T-helper 22 cell (primary cell): ENCODE measurements around the gene PCDHGB2.
"Not testable (repeated sequence)": the region's sequence is repeated elsewhere in the genome, so short reads cannot be mapped to it uniquely, and the experiment has no call there.

Experiments used
- DNase-seq: peaks from one replicate; pipeline ENCODE4 v3.0.0-alpha.2; 2020; ENCODE audit warnings: low read depth

The PCDHGB2 gene

GRCh38 chr5:141384471-141385267 is 24.9 kb downstream of the PCDHGB2 start:
- no peak for DNase-seq

DNA sequence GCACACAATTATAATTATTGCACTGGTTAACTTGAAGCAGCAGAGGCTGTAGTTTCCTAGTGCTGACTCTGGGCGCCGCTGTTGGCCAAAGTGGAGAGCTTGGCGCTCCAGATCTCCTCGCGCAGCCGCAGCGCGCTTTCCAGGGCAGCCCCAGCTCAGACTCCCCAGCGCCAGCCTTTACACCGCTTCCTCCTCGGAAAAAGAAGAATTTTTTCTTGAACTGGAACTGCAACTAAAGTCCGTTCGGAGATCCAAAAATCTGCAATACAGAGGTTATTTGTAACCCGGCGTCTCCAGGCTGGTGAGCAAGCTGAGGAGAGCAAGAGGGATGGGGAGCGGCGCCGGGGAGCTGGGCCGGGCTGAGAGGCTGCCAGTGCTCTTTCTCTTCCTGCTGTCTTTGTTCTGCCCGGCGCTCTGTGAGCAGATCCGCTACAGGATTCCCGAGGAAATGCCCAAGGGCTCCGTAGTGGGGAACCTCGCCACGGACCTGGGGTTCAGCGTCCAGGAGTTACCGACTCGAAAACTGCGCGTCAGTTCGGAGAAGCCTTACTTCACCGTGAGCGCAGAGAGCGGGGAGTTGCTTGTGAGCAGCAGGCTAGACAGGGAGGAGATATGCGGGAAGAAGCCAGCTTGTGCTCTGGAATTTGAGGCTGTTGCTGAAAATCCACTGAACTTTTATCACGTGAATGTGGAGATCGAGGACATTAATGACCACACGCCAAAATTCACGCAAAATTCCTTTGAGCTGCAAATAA is 27.9 kb downstream of the PCDHGB2 start, which contains the start of gene PCDHGB4:
Gene PCDHGB4 (plus strand): TSS at position 142 of the 755 bp plus-strand sequence. CDS start 187 bp downstream, at position 329.
- not testable (repeated sequence) for DNase-seq

DNA sequence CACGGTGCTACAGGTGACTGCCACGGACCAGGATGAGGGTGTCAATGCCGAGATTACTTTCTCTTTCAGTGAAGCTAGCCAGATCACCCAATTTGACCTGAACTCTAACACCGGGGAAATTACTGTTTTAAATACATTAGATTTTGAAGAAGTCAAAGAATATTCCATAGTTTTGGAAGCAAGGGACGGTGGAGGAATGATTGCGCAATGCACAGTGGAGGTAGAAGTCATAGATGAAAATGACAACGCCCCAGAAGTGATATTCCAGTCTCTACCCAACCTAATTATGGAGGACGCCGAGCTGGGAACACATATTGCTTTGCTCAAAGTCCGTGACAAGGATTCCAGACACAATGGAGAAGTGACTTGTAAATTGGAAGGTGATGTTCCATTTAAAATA is 28.9 kb downstream of the PCDHGB2 start:
- DNase-seq = no peak

- DNase-seq = no peak
Observed at GRCh38 chr5:141389153-141390042, 29.6 kb downstream of the PCDHGB2 start.

DNA sequence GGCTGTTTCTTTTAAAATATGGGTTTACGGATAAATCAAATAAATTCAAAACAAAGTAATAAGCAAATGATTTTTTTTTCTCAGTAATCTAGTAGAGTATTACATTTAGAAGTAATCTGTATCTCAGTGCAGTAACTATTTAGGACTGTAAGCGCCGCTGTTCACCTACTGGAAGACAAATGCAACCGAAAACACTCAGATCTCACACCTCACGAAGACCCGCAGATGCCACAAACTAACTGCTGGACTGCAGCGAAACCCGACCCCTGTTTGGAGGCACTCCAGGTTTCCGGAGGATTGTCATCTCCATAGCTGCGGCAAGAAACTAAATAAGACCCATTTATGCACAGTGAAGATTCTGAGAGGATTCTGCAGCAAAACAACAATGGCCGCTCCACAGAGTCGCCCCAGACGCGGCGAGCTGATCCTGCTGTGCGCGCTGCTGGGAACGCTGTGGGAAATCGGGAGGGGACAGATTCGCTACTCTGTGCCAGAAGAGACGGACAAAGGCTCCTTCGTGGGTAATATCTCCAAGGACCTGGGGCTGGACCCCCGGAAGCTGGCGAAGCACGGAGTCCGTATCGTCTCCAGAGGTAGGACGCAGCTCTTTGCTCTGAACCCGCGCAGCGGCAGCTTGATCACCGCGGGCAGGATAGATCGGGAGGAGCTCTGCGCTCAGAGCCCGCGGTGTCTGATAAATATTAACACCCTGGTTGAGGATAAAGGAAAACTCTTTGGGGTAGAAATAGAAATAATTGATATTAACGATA is 32.8 kb downstream of the PCDHGB2 start, which contains the start of gene PCDHGA8:
Gene PCDHGA8 (plus strand): TSS at position 205 of the 770 bp plus-strand sequence. CDS start 181 bp downstream, at position 386.
- DNase-seq = no peak

DNA sequence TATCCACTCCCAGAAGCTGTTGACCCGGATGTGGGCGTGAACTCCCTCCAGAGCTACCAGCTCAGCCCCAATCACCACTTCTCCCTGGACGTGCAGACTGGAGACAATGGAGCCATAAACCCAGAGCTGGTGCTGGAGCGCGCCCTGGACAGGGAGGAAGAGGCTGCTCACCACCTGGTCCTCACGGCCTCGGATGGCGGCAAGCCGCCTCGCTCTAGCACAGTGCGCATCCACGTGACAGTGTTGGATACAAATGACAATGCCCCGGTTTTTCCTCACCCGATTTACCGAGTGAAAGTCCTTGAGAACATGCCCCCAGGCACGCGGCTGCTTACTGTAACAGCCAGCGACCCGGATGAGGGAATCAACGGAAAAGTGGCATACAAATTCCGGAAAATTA is 33.5 kb downstream of the PCDHGB2 start:
- no peak for DNase-seq

- DNase-seq = not testable (repeated sequence)
Observed at GRCh38 chr5:141394401-141395187, 34.8 kb downstream of the PCDHGB2 start.

- not testable (repeated sequence) for DNase-seq
Observed at GRCh38 chr5:141397756-141398551, 38.2 kb downstream of the PCDHGB2 start, which contains the start of gene PCDHGB5. TSS of gene PCDHGB5 (plus strand) at chr5:141397947. CDS start at chr5:141398128, 181 bp downstream.

DNA sequence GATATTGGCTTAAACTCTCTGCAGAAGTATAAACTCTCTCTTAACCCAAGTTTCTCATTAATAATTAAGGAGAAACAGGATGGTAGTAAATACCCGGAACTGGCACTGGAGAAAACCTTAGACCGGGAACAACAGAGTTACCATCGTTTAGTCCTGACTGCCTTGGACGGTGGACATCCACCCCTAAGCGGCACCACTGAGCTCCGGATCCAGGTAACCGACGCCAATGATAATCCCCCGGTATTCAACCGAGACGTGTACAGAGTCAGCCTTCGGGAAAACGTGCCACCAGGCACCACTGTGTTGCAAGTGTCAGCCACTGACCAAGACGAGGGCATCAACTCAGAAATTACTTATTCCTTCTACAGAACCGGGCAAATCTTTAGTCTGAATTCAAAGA is 38.8 kb downstream of the PCDHGB2 start:
- no peak for DNase-seq

DNA sequence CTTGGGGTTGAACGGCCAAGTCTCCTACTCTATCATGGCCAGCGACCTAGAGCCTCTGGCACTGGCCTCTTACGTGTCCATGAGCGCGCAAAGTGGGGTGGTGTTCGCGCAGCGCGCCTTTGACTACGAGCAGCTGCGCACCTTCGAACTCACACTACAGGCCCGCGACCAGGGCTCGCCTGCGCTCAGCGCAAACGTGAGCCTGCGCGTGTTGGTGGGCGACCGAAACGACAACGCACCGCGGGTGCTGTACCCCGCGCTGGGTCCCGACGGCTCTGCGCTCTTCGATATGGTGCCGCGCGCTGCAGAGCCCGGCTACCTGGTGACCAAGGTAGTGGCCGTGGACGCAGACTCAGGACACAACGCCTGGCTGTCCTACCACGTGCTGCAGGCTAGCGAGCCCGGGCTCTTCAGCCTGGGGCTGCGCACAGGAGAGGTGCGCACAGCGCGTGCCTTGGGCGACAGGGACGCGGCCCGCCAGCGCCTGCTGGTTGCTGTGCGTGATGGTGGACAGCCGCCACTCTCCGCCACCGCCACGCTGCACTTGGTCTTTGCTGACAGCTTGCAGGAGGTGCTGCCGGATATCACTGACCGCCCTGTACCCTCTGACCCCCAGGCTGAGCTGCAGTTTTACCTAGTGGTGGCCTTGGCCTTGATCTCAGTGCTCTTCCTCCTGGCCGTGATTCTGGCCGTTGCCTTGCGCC is 39.9 kb downstream of the PCDHGB2 start:
- DNase-seq = no peak

DNA sequence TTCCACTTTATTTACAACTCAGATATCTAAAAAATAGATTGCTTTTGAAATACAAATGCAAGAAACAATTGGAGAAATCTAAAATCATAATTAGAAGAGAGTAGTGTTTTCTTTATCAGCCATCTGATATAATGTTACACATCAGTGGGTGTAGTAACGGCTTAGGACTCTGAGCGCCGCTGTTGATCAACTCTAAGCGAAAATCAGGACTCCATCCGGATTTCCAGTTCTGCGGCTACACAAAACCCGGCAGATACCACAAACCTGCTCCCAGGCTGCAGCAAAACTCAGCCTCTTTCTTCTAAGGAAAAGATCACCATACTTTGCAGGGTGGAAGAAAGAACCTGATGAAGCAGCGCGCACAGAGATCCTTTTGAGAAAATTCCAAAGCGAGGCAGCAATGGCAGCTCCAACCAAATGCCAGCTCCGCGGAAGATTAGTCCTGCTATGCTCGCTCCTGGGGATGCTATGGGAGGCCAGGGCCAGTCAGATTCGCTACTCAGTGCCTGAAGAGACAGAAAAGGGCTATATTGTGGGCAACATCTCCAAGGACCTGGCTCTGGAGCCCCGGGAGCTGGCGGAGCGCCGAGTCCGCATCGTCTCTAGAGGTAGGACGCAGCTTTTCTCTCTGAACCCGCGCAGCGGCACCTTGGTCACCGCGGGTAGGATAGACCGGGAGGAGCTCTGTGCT is 42.9 kb downstream of the PCDHGB2 start, which contains the start of gene PCDHGA9:
Gene PCDHGA9 (plus strand): TSS at position 226 of the 691 bp plus-strand sequence. CDS start 175 bp downstream, at position 401.
- no peak for DNase-seq

- no peak for DNase-seq
Observed at GRCh38 chr5:141403387-141403786, 43.6 kb downstream of the PCDHGB2 start.

DNA sequence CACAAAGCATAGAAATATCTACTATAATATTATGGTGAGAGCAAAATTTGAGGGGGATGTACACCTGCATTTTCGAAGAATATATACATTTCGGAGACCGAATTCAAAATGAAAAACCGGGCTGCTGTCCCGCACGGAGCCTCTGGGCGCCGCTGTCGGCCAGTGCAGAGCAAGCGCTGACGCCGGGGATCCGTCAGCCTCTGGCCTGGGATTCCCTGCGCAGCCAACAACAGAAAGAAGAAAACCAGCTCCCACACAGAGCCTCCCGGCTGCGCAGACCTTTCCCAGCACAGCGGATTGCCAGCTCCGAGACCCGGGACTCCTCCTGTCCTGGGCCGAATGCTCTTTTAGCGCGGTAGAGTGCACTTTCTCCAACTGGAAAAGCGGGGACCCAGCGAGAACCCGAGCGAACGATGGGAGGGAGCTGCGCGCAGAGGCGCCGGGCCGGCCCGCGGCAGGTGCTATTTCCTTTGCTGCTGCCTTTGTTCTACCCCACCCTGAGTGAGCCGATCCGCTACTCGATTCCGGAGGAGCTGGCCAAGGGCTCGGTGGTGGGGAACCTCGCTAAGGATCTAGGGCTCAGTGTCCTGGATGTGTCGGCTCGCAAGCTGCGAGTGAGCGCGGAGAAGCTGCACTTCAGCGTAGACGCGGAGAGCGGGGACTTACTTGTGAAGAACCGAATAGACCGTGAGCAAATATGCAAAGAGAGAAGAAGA is 48.2 kb downstream of the PCDHGB2 start, which contains the start of gene PCDHGB6:
Gene PCDHGB6 (plus strand): TSS at position 232 of the 716 bp plus-strand sequence. CDS start 182 bp downstream, at position 414.
- DNase-seq = not testable (repeated sequence)

- no peak for DNase-seq
Observed at GRCh38 chr5:141409598-141410306, 50.0 kb downstream of the PCDHGB2 start.

DNA sequence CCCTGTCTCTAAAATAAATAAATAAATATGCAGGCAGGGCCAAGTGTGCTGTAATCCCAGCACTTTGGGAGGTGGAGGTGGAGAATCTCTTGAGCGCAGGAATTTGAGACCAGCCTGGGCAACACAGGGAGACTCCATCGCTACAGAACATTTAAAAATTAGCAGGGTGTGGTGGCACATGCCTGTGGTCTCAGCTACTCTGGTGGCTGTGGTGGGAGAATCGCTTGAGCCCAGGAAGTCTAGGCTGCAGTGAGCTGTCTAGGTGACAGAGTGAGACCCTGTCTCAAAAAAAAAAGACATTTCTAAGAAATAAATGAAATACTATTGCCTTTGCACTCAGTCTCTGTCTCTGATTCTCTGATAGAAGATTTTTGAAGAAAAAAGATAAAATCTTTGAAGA is 51.8 kb downstream of the PCDHGB2 start:
- no peak for DNase-seq
